Mesodermal cell (in vitro differentiated cells): ENCODE results near the gene FAM161B. TPM values are rescaled to one million over a fixed set of nuclear protein-coding genes. Genes with fewer than 3 reads are reported as not detected.
"Not testable (repeated sequence)": the region's sequence is repeated elsewhere in the genome, so short reads cannot be mapped to it uniquely, and the experiment has no call there.

ENCODE experiments used
- H3K27ac ChIP-seq: 2 replicates; pipeline ENCODE4 v1.7.0; 2013; ENCODE audit warnings: mild to moderate bottlenecking, low read depth, low read length, moderate library complexity; ENCODE audit not compliant: severe bottlenecking
- H3K36me3 ChIP-seq: 2 replicates; pipeline ENCODE4 v1.7.1; 2013; ENCODE audit warnings: mild to moderate bottlenecking, low read length, moderate library complexity; ENCODE audit not compliant: control insufficient read depth, insufficient read depth
- H3K4me1 ChIP-seq: one replicate; pipeline ENCODE4 v1.7.1; 2013; ENCODE audit warnings: mild to moderate bottlenecking, low read length; ENCODE audit not compliant: insufficient read depth, control insufficient read depth, poor library complexity, severe bottlenecking
- H3K4me3 ChIP-seq: 2 replicates; pipeline ENCODE4 v1.7.0; 2013; ENCODE audit warnings: low read length, control low read depth, mild to moderate bottlenecking; ENCODE audit not compliant: insufficient read depth, poor library complexity, severe bottlenecking; ENCODE audit errors: extremely low read depth
- H3K9me3 ChIP-seq: 2 replicates; pipeline ENCODE4 v1.7.1; 2013; ENCODE audit warnings: mild to moderate bottlenecking, low read length, moderate library complexity; ENCODE audit not compliant: control insufficient read depth
- WGBS, 2 experiments: methylation state at CpG; one replicate each; pipeline ENCODE4 v1.1.5; 2013; ENCODE audit warnings: missing lambda C conversion rate in 2 of 2; ENCODE audit not compliant: insufficient coverage in 2 of 2; 5-methylcytosine and 5-hydroxymethylcytosine counted together
- polyA plus RNA-seq, 2 experiments: library from polyadenylated mRNA; stranded (reverse); fragments of 50-300 nt; gene quantifications; one replicate each; pipeline ENCODE4 v1.2.3, GENCODE V29; 2013

The FAM161B gene, protein sequence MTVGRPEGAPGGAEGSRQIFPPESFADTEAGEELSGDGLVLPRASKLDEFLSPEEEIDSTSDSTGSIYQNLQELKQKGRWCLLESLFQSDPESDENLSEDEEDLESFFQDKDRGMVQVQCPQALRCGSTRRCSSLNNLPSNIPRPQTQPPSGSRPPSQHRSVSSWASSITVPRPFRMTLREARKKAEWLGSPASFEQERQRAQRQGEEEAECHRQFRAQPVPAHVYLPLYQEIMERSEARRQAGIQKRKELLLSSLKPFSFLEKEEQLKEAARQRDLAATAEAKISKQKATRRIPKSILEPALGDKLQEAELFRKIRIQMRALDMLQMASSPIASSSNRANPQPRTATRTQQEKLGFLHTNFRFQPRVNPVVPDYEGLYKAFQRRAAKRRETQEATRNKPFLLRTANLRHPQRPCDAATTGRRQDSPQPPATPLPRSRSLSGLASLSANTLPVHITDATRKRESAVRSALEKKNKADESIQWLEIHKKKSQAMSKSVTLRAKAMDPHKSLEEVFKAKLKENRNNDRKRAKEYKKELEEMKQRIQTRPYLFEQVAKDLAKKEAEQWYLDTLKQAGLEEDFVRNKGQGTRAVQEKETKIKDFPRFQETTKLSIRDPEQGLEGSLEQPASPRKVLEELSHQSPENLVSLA
- 2.4 TPM for polyA plus RNA-seq (2013, experiment 1 of 2)
- polyA plus RNA-seq (2013, experiment 2 of 2) = 2.1 TPM

DNA sequence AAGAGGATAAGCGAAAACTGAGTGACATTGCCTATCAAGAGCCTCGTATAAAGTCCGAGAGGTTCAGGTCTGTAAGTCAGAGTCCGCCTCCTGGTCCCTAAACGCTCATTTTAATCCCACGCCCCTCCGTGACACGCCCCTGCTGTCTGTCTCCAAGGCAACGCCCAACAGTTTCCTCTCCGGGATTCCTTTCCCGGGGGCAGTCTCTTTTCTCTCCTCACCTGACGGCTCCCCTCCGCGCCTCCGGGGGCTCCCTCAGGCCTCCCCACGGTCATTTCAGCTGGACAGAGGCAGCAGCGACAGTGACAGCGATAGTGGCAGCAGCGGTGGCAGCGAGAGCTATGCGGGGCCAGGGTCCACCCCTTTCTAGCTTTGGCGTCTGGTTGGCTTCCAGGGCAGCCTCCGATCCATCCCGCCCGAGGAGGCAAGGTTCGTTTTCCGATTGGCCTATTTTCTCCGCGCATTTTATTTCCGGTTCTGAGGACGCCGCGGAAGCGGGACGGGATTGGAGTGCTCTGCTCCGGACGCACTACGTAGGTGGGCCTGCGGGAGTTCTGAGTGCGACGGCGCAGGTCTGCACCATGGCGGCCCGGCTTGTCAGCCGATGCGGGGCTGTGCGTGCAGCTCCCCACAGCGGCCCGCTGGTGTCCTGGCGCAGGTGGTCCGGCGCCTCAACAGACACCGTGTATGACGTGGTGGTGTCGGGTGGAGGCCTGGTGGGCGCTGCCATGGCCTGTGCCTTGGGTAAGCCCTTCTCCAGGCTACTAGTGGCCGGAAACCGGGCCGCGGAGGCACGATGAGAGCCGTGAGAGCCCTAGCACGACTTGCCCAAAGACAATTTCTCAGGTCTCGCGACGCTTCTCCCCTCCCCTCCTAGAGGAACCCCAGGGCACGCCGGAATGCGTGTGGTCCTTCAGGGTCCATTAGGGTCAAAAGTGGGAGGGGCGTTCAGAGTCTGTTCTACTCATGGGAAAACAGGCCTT, at the start of gene FAM161B, which contains the start of gene COQ6:
FAM161B (minus strand) TSS at position 343 of the 983 bp plus-strand sequence; CDS start at position 275, 68 bp downstream.
COQ6 (plus strand) TSS at position 551 of the 983 bp plus-strand sequence; CDS start at position 582, 31 bp downstream.
- H3K4me1 ChIP-seq = peaks cover 3% of the 10 kb centered on the region
- 0% methylated on average over 56 to 63 of the region's 70 CpGs for WGBS, 2 experiments

DNA sequence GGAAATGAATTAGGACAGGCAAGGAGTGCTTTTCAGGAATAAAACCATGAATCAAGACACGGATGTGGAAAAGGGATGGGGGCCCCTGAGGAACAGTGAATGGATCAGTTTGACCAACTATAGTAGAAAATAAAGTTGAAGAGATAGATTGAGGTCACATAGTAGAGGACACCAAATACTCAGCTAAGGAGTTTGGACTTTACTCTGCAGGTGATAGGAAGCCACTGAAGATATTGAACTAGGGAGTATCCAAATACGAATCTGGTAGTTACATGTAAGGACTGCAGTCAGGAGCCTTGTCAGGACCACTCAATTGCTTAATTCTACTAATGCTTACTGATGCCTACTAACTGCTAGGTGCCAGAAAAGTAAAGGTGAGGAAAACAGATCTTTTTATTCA, 48.8 kb upstream of the FAM161B start:
- H3K36me3 ChIP-seq = peaks cover 7% of the 10 kb centered on the region
- H3K9me3 ChIP-seq = no peaks in the 10 kb centered on the region
- H3K27ac ChIP-seq = no peak overlapping the region
- H3K4me3 ChIP-seq = no peak overlapping the region
- H3K4me1 ChIP-seq = no peaks in the 10 kb centered on the region
- 83 to 96% methylated on average over 1 to 2 of the region's 2 CpGs for WGBS, 2 experiments

More for the DNA sequence above, at the start of gene FAM161B, which contains the start of gene COQ6:
- peaks cover 18% of the 10 kb centered on the region for H3K36me3 ChIP-seq
- H3K9me3 ChIP-seq = no peaks in the 10 kb centered on the region
- peak within 1 kb of the TSS; percentile 98 for H3K27ac ChIP-seq
- peak within 1 kb of the TSS; percentile 74 for H3K4me3 ChIP-seq

DNA sequence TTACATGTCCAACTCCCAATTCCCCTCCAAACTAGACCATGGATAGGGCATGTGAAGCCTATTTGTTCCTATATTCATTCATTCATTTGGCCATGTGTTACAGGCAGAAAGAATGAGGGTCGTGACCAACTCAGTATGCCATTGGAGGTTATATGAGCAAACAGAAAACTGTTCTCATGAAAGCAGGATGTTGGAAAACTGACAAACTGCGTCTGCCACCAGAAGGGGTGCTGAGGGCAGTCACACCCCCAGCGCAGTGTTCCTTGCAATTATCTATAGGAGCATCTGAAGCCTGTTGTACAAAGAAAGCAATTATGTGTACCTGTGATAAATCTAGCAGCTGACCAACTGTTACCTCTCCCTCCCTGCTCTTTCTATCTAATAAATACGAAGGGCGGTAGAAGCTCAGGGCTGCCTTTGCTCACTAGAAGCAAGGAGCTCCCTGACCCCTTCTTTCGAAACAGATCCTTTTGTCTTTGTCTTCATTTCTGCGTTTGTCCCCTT, 48.1 kb upstream of the FAM161B start:
- H3K4me3 ChIP-seq = no peak overlapping the region
- peaks cover 2% of the 10 kb centered on the region for H3K36me3 ChIP-seq
- 94 to 95% methylated on average over 5 to 7 of the region's 7 CpGs for WGBS, 2 experiments
- no peak overlapping the region for H3K27ac ChIP-seq
- no peaks in the 10 kb centered on the region for H3K4me1 ChIP-seq
- H3K9me3 ChIP-seq = no peaks in the 10 kb centered on the region

DNA sequence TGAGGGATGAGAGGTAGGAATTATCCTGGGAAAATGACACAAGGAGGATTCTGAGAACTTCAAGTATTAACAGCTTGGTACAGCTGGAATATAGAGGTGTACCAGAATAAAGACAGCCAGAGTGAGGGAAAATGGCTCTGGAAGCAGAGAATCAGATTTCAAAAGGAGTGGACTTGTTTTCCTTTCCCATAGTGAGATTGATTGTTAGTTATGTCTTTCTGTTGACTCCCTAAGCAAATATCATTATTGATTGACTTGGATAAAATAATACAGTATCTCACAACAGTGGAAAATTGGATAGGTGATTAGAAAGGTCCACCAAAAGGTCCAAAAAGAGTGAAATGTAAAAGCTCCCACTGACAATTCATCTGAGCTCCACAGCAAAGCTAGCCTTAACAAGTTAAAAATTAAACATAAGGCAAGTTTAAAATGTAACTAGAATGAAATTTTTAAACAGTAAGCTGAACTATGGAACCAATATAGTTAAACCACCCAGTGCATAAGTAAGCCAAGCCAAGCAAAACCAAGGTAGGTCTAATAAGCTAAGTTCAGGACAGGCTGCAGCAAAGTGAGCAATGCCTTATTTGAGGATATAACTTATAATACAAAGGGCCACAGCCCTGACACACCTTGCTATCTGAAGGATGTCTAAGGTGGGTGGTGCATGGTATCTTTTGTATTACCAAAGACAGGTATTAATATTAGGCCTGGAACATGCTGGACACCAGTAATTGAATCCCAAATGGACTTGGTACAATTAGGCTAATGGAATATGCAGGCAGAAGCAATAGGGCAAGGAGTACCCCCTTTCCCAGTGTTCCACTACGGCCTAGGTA, 47.4 kb upstream of the FAM161B start:
- Histone ChIP-seq H3K36me3 (peaks cover 2% of the 10 kb centered on the region), H3K27ac (no peak overlapping the region), H3K4me3 (no peak overlapping the region), H3K9me3 (no peaks in the 10 kb centered on the region), H3K4me1 (no peaks in the 10 kb centered on the region)
- 100% methylated on average over 1 of the region's 1 CpG; no CpG with 5 or more reads in 1 of the 2 experiments for WGBS, 2 experiments

DNA sequence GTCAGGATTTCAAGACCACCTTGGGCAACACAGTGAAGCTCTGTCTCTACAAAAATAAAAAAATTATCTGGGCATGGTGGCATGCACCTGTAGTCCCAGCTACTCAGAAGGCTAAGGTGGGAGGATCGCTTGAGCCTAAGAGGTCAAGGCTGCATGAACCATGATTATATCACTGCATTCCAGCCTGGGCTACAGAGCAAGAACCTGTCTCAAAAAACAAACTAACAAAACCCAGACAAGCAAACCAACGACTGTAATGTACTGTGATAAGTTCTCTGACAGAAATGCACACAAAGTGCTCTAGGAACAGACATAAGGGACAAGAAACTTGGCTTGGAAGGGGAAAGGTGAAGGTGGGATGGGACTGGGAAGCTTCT, 46.8 kb upstream of the FAM161B start:
- WGBS, 2 experiments = 83% methylated on average over 1 of the region's 2 CpGs; no CpG with 5 or more reads in 1 of the 2 experiments
- Histone ChIP-seq H3K27ac (no peak overlapping the region), H3K4me3 (no peak overlapping the region), H3K4me1 (no peaks in the 10 kb centered on the region), H3K9me3 (no peaks in the 10 kb centered on the region), H3K36me3 (peaks cover 2% of the 10 kb centered on the region)

DNA sequence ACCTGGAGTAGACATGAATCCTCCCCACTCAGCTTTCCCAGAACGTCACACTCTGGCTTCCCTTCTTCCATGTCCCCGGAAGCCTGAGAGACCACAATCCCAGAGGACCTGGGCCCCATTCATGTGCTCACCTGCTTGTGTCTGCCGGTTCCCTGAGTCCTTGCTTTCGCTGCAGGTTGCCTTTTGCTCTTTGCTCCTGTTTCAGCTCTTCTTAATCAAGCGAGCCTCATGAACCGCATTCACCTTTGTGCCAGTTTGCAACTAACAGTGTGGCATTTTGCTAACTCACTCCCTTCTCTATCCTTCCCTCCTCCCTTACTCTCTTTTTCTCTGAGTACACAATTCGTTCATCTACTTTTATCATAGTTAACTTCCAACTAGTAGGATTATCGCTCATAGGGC, 46.1 kb upstream of the FAM161B start:
- H3K27ac ChIP-seq = no peak overlapping the region

DNA sequence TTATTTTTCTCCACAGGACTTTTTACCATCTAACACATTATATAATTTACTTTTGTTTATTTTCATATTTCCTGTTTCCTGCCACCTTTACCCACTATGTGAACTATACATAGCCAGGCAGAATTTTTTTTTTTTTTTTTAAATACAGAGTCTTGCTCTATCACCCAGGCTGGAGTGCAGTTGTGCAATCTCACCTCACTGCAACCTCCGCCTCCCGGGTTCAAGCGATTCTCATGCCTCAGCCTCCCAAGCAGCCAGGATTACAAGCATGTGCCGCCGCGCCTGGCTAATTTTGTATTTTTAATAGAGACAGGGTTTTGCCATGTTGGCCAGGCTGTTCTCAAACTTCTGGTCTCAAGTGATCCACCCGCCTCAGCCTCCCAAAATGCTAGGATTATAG, 45.0 kb upstream of the FAM161B start:
- H3K9me3 ChIP-seq, H3K36me3 ChIP-seq, H3K27ac ChIP-seq, H3K4me3 ChIP-seq, H3K4me1 ChIP-seq: not testable (repeated sequence)
- WGBS, 2 experiments = 93 to 96% methylated on average over 7 of the region's 7 CpGs

More for the DNA sequence above, 46.1 kb upstream of the FAM161B start:
- WGBS, 2 experiments = 86 to 93% methylated on average over 7 to 8 of the region's 8 CpGs
- no peaks in the 10 kb centered on the region for H3K4me1 ChIP-seq
- no peak overlapping the region for H3K4me3 ChIP-seq
- peaks cover 2% of the 10 kb centered on the region for H3K36me3 ChIP-seq
- no peaks in the 10 kb centered on the region for H3K9me3 ChIP-seq

- Histone ChIP-seq H3K4me1 (no peaks in the 10 kb centered on the region), H3K27ac (no peak overlapping the region), H3K9me3 (no peaks in the 10 kb centered on the region), H3K36me3 (peaks cover 10% of the 10 kb centered on the region), H3K4me3 (no peak overlapping the region)
- 43 to 83% methylated on average over 1 to 4 of the region's 4 CpGs for WGBS, 2 experiments
Observed at GRCh38 chr14:73991092-73991491, 41.2 kb upstream of the FAM161B start.

GRCh38 chr14:73988656-73989055, 38.8 kb upstream of the FAM161B start:
- H3K9me3 ChIP-seq, H3K4me1 ChIP-seq, H3K4me3 ChIP-seq, H3K27ac ChIP-seq: not testable (repeated sequence)
- WGBS, 2 experiments = 89 to 100% methylated on average over 4 to 5 of the region's 7 CpGs
- peaks cover 15% of the 10 kb centered on the region for H3K36me3 ChIP-seq
